GM19025 (cell line): Measurements from ENCODE around the gene FREM2.

Experiments
- ATAC-seq: cut with Tn5 transposase; IDR thresholded peaks from one replicate; pipeline ENCODE4 v1.9.1; 2021; ENCODE audit warnings: mild to moderate bottlenecking, low read depth, moderate library complexity; ENCODE audit not compliant: unreplicated experiment

The FREM2 gene

DNA sequence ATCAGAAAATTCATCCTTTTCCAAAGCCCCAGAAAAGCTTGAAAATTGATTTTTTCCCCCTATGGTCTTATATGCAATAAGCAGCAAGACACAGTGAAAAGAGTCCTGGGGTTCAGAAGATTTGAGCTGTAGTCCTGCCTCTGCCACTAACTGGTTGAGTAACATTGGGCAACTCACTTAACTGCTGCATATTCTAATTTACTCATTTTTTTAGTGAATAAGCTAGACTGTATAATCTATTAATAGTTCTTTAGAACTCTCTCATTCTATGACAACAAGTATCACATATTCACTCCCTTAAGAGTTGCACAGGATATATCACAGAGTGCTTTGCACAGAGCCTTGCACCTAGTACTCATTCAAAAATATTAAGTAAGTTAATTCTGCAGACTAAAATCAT is 192.9 kb downstream of the FREM2 start:
- ATAC-seq, result no peak

DNA sequence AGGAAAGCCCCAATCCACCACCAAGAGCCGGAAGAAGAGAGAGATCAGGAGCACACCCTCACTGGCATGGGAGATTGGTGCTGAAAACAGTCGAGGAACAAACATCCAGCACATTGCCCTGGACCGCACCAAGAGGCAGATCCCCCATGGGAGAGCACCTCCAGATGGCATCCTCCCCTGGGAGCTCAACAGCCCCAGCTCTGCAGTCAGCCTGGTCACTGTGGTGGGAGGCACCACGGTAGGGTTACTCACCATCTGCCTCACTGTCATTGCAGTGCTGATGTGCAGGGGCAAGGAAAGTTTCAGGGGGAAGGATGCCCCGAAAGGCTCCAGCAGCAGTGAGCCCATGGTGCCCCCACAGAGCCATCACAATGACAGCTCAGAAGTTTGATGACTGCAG is 193.5 kb downstream of the FREM2 start:
- no peak for ATAC-seq

DNA sequence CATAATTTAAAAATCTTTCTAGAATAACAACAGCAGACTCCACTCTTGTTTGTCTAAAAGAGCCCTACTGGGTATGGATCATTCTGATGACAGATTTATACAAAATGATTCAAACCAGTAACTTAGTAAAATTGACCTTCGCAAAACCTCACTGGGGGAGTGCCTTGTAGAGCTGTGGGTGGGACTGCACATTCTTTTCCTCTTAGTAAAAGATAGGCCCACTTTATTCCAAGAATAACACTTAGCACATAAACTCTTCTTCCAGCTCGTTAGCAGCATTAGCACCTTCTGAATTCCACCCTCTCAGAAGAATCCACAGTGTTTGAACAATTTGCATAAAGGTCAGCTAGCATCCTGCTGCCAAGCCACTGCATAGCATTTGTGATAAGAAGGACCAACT is 196.9 kb downstream of the FREM2 start:
- no peak for ATAC-seq

DNA sequence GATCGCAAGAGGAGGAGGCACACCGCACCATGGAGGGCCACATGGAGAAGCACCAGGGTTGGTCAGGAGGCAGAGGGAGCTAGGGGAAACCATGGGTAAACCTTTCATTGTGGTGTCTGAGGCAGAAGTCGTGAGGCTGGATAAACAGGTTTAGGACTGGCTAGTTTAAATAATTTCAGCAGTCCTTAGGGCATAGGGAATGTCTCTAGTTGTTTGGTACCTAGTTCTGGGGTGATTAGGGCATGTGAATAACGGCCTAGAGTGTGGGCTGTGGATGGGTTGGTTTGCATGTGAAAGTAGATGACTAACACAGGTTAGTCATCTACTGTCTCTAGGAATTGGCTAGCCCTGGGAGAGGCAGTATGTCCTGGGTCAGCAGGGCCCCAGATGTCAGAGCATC is 201.4 kb downstream of the FREM2 start:
- ATAC-seq, result no peak

DNA sequence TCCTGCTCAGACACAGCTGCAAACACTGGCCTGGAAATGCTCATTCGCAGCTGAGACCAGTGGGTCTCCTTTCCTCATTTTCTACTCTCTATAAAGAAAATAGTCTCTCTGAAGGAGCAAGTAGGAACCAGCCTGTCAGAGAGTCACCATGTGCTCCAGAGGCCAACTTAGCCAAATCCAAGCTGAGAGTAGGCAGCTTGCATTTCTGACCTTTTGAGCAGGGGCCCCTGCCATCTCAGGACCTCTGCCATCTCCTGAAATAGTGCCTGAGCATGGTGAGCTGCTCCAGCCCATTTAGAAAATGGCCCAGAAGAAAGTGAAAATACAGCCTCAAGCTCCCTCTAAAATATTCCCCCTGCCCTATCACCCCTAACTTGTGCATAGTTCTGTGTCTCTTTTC is 208.2 kb downstream of the FREM2 start:
- no peak for ATAC-seq

DNA sequence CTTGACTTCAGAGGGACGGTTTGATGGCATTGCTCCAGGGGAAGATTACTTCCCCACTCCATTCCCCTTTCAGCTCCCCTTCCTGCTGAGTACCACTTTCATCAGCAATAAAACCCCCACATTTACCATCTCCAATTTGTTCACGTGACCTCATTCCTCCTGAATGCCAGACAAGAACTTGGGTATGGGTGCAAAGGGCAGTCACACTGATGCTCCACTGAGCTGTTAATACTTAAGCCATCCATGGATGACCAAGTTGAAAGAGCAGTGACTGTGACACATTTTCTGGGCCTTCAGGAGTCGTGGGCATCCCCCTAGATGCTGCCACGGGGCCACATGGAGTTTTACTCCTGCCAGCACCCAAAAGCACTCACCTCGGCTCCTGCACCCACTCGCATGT is 210.6 kb downstream of the FREM2 start:
- ATAC-seq, result no peak

DNA sequence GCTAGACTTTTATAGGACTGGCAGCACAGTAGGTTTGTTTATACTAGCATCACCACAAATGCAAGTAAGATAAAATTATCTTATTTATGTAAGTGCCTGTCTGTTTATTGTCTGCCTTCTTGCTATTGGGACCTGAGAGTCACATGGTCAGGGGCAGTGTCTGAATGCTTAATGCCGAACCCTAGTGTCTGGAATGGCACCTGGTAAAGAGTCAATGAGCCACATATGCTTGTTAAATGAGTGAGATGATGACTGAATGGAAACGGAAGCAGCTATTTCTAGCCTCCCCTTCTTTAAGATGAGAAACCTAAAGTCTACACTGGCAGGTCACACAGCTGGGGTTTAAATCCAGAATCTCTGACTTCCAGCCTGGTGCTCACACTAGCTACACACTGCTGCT is 211.6 kb downstream of the FREM2 start:
- ATAC-seq, result no peak

DNA sequence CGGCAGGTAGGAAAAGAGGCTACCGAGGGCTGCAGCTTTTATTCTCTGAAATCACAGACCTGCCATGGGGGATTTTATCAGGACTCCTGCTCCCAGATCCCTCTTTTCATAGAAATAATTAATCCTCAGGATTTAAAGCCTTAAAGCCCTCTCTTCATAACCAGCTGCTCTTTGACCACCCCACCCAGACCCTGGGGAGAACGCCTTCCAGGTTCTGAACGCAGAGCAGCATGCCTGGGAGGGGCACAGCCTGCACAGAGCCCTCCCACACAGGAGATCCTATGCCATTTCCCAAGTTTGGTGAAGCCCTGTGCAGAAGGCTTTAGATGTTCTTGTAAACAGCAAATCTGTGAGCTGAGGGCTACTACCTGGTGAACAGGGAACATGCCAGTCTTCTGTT is 212.7 kb downstream of the FREM2 start:
- no peak for ATAC-seq

DNA sequence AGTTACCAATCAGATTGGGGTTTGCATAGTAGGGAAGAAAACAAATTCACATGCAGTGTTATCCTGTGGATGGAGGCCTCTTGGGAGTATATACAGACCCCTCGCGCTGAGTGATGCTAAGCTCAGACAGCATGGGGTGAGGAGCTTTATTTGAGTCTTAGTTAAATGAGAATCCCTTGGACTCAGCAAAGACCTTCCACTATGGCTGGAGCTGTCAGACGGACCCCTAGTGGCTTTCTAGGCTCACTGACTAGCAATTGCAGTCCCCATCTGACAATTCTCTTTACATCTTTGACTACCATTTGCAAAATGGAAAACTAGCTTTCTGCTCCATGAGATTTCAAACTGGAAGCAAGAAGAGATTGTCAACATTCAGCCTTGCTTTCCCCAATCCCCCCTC is 213.3 kb downstream of the FREM2 start:
- ATAC-seq, result no peak

DNA sequence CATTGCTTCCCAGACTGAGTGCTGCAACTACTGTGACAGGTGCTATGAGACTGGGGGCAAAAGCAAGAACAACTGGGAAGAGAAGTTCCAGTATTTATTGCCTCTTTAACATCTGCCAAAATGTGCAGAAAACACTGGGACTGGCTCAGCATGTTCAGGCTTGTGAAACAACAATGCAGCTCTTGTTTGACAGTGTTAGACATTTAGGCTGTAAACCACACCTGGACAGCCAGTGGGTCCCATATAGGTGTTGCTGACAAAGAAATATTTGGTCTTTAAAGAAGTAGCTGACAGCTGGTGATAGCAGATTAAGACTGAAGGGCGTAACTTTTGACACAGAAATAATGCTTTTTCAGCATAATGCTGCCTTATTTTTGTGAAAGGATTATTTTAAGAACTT is 215.7 kb downstream of the FREM2 start:
- ATAC-seq, result no peak

DNA sequence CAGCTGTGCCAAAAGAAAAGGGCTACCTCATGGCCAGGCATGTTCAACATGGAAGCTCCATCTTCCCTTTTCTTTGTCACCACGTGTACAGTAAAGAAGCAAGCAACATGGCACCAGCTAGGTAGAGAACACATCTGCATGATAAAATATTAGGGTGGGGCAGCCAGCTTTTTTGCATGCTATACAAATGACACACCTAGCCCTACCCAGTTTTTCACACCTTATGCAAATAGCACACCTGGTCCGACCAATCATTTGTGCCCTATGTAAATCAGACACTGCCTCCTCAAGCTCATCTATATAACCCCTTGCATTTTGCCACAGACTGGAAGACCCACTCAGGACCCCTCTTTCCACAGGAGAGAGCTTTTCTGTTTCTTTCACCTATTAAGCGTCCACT is 218.2 kb downstream of the FREM2 start:
- no peak for ATAC-seq

DNA sequence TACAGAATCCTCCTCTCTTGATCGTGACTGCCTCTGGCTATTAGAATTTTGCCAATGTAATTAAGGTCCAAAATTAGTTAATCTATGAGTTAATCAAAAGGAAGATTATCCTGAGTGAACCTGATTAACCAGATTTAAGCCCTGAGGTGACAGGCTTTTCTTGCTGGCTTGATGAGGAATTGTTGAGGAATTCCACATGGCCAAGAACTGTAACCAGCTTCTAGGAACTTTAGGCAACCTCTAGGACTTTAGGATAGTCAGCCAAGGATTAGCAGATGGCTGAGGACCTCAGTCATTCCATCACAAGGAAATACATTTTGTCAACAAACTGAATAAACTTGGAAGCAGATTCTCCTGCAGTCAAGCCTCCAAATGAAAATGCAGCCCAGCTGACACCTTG is 219.0 kb downstream of the FREM2 start:
- ATAC-seq, result no peak

DNA sequence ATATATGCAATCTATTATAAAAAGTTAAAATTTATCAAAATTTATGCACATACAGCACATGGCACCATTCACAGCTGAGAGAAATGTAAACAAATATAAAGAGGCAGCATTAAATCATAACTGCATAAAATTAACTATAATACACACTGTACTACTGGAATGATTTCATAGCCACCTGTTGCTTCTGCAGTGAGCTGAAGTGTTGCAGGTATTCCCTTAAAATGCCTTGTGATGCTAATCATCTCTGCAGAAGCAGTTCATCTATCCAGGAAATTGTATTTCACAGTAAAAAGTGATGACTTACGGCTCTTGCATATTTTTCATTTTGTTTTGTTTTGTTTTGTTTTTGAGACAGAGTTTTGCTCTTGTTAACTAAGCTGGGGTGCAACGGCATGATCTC is 221.7 kb downstream of the FREM2 start:
- no peak for ATAC-seq

DNA sequence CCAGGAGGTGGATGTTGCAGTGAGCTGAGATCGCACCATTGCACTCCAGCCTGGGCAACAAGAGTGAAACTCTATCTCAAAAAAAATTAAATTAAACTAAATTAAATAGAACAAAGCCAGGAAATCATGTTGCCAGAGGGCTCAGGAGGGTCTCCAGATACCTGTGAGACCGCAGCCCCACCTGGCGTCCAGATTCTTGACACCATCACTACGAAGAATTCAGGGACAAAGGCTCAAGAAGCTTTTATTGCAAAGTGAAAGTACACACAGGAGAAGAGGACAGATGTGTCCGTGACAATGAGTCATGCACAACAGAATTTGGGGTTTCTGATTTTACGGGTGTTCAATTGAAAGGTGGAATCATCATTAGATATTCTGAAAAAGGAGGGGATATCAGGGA is 227.2 kb downstream of the FREM2 start:
- ATAC-seq, result no peak

DNA sequence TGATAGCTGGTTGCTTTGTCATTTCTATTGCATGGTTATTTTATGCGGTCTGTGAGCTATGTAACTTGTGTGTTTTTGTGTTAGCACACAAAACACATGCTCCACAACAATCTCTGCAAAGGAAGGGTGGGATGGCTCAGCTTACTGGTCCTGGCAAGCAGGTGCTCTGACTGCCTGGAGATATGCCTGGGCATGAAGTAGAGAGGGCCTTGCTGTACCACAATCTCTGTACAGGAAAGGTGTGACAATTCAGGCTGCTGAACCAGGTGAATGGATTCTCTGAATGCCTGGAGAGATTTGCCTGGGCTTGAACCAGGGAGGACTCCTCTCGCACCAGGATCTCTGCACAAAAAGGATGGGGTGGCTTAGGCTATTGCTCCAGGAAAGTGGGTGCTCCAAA is 234.2 kb downstream of the FREM2 start:
- ATAC-seq, result no peak

DNA sequence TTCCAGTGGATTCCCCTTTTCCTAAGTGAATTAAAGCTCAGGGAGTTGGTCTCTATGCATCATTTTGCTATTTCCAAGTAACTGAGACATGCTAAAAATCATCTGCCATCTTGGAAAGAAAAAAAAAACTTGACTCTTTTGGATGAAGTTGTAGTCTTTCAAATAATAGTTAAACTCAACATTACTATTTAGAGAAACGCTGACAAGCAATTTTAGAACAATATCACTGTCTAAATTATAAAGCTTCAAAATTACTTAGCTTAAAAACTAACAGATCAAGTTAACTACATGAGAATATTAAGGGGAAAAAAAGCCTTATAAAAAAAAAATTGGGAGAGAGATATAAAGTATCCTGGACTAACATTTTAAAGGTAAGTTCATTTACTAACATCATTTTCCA is 235.3 kb downstream of the FREM2 start:
- no peak for ATAC-seq

DNA sequence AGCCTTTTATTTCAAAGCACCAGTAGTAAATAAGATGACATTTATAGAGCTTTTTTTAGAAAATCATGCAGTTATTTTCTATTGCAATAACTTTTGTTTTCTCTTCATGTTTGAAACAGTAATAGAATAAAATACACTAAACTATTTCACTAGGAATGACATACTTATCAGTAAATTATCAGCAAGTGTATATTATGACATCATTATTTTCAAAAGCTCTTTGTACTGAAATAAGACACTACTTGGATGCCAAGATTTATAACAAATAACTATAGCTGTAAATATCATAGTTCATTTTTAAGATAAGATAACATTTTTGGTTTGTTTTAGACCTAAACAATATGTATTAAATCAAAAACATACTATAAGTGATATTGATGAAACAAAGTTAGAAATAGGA is 246.9 kb downstream of the FREM2 start:
- ATAC-seq, result no peak
